PFSK-1 (cell line): Measurements from ENCODE around the gene TMEM238L.

Experiments
- FOXP2 ChIP-seq: optimal IDR thresholded peaks from 2 replicates; pipeline ENCODE3; 2011; ENCODE audit warnings: borderline replicate concordance, control low read depth, inconsistent platforms; ENCODE audit not compliant: insufficient read depth; ENCODE audit errors: extremely low read length, extremely low read depth
- POLR2AphosphoS5 ChIP-seq: IDR thresholded peaks from 2 replicates; pipeline ENCODE4 v1.6.1; 2012; ENCODE audit warnings: low read depth, mild to moderate bottlenecking, control low read depth, low read length, moderate library complexity
- REST ChIP-seq, 2 experiments: IDR thresholded peaks; 2 replicates each; pipeline versions ENCODE4 v1.6.1 to v1.8.0; 2011 to 2012; ENCODE audit warnings: low read depth in 2 of 2, low read length in 2 of 2, control low read depth in 1 of 2, inconsistent platforms in 1 of 2, mild to moderate bottlenecking in 1 of 2, moderate library complexity in 1 of 2; ENCODE audit not compliant: insufficient read depth in 1 of 2
- SIN3A ChIP-seq: IDR thresholded peaks from 2 replicates; pipeline ENCODE4 v1.6.1; 2012; ENCODE audit warnings: mild to moderate bottlenecking, low read length, moderate library complexity, borderline replicate concordance; ENCODE audit not compliant: insufficient read depth
- TAF1 ChIP-seq: IDR thresholded peaks from 2 replicates; pipeline ENCODE4 v1.6.1; 2012; ENCODE audit warnings: low read length, control low read depth, borderline replicate concordance; ENCODE audit not compliant: insufficient read depth

TMEM238L gene

GRCh38 chr17:10790491-10791401 is 13.2 kb downstream of the TMEM238L start:
- TF ChIP-seq SIN3A (0 out of 2 replicates have a peak, but pooled peaks have one; percentile 29), POLR2AphosphoS5 (peak; percentile 93), REST (IDR thresholded peaks at IDR 0.05; ENCODE audit: insufficient read depth in 1 of 2, low read depth in 2 of 2, low read length in 2 of 2) (no peak)

- TF ChIP-seq FOXP2: no peak
These were observed 14.1 kb downstream of the TMEM238L start for GRCh38 chr17:10789694-10790271.

GRCh38 chr17:10787306-10788045 is 16.4 kb downstream of the TMEM238L start:
- no peak for TF ChIP-seq TAF1
- TF ChIP-seq POLR2AphosphoS5: no peak
- TF ChIP-seq REST (IDR thresholded peaks at IDR 0.05; ENCODE audit: insufficient read depth in 1 of 2, low read depth in 2 of 2, low read length in 2 of 2): no peak
- no peak for TF ChIP-seq FOXP2
- no peak for TF ChIP-seq SIN3A

- TF ChIP-seq FOXP2 (no peak), SIN3A (no peak)
These were observed 18.6 kb downstream of the TMEM238L start for GRCh38 chr17:10785295-10785694.

GRCh38 chr17:10779609-10780008 is 24.3 kb downstream of the TMEM238L start:
- TF ChIP-seq REST (IDR thresholded peaks at IDR 0.05; ENCODE audit: insufficient read depth in 1 of 2, low read depth in 2 of 2, low read length in 2 of 2): no peak
- no peak for TF ChIP-seq POLR2AphosphoS5
- no peak for TF ChIP-seq FOXP2
- TF ChIP-seq SIN3A: no peak
- TF ChIP-seq TAF1: no peak

- no peak for TF ChIP-seq POLR2AphosphoS5
- TF ChIP-seq REST (IDR thresholded peaks at IDR 0.05; ENCODE audit: insufficient read depth in 1 of 2, low read depth in 2 of 2, low read length in 2 of 2): no peak
- no peak for TF ChIP-seq FOXP2
- TF ChIP-seq TAF1: no peak
- TF ChIP-seq SIN3A: no peak
These were observed 26.0 kb downstream of the TMEM238L start for GRCh38 chr17:10777890-10778289.
